Type B pancreatic cell (in vitro differentiated cells): ENCODE results near the gene DVL1. TPM values are rescaled to one million over a fixed set of nuclear protein-coding genes. Genes with fewer than 3 reads are reported as not detected.

ENCODE experiments used
- DNase-seq: peaks from one replicate; pipeline ENCODE4 v3.0.0; 2021; ENCODE audit warnings: mixed read lengths; ENCODE audit not compliant: unreplicated experiment; ENCODE audit errors: extremely low spot score
- H3K27ac Mint-ChIP-seq: 2 replicates; pipeline ENCODE4 v1.8.0; 2021; ENCODE audit warnings: mild to moderate bottlenecking, mixed read lengths
- H3K27me3 Mint-ChIP-seq: 2 replicates; pipeline ENCODE4 v1.8.0; 2021; ENCODE audit warnings: mixed read lengths
- H3K36me3 Mint-ChIP-seq: 2 replicates; pipeline ENCODE4 v1.8.0; 2021; ENCODE audit warnings: mixed read lengths
- H3K4me1 Mint-ChIP-seq: one replicate; pipeline ENCODE4 v1.8.0; 2021; ENCODE audit warnings: mixed read lengths; ENCODE audit not compliant: unreplicated experiment
- H3K4me3 Mint-ChIP-seq: 2 replicates; pipeline ENCODE4 v1.8.0; 2021; ENCODE audit warnings: mild to moderate bottlenecking, mixed read lengths
- H3K9me3 Mint-ChIP-seq: 2 replicates; pipeline ENCODE4 v1.8.0; 2021; ENCODE audit warnings: mixed read lengths
- CTCF ChIP-seq: fragments of 200-600 bp; sonication (generic); conservative IDR thresholded peaks from 2 replicates; pipeline ENCODE4 v1.5.0; 2021; ENCODE audit warnings: antibody characterized with exemption, mild to moderate bottlenecking
- total RNA-seq: library from RNA; stranded (reverse); gene quantifications from 2 replicates; pipeline ENCODE4 v1.2.1, GENCODE V29; 2021; ENCODE audit warnings: low replicate concordance

DVL1 gene
- total RNA-seq, 1 donor from 2014 or later: 62.8 TPM

GRCh38 chr1:1357871-1358432, 8.7 kb upstream of the DVL1 start:
- peaks cover 20% of the 10 kb centered on the region for H3K4me1 Mint-ChIP-seq

GRCh38 chr1:1356796-1357401, 7.7 kb upstream of the DVL1 start:
- Mint-ChIP-seq H3K27ac (peak overlapping the region; percentile 78), H3K4me1 (peaks cover 21% of the 10 kb centered on the region), H3K36me3 (no peaks in the 10 kb centered on the region), H3K27me3 (peaks cover 8% of the 10 kb centered on the region), H3K4me3 (peak overlapping the region; percentile 86), H3K9me3 (no peaks in the 10 kb centered on the region)
- no peak for TF ChIP-seq CTCF
- DNase-seq: no peak

More at GRCh38 chr1:1357871-1358432, 8.7 kb upstream of the DVL1 start:
- Mint-ChIP-seq H3K9me3 (no peaks in the 10 kb centered on the region), H3K36me3 (no peaks in the 10 kb centered on the region), H3K4me3 (peak overlapping the region; percentile 86), H3K27me3 (peaks cover 2% of the 10 kb centered on the region), H3K27ac (peak overlapping the region; percentile 78)
- no peak for DNase-seq
- TF ChIP-seq CTCF: no peak

- H3K9me3 Mint-ChIP-seq: no peaks in the 10 kb centered on the region
- H3K4me3 Mint-ChIP-seq: no peak overlapping the region
- no peak for DNase-seq
- H3K36me3 Mint-ChIP-seq: no peaks in the 10 kb centered on the region
- TF ChIP-seq CTCF: no peak
- peaks cover 20% of the 10 kb centered on the region for H3K4me1 Mint-ChIP-seq
- H3K27ac Mint-ChIP-seq: no peak overlapping the region
- peaks cover 8% of the 10 kb centered on the region for H3K27me3 Mint-ChIP-seq
These were observed 7.1 kb upstream of the DVL1 start for GRCh38 chr1:1356166-1356795.

GRCh38 chr1:1355416-1355815, 6.2 kb upstream of the DVL1 start:
- Mint-ChIP-seq H3K9me3 (no peaks in the 10 kb centered on the region), H3K27me3 (peaks cover 8% of the 10 kb centered on the region), H3K4me3 (no peak overlapping the region), H3K27ac (no peak overlapping the region), H3K36me3 (no peaks in the 10 kb centered on the region), H3K4me1 (peaks cover 13% of the 10 kb centered on the region)
- TF ChIP-seq CTCF: no peak
- no peak for DNase-seq

GRCh38 chr1:1354271-1355247, 5.3 kb upstream of the DVL1 start:
- Mint-ChIP-seq H3K36me3 (no peaks in the 10 kb centered on the region), H3K27ac (no peak overlapping the region), H3K9me3 (no peaks in the 10 kb centered on the region), H3K27me3 (peaks cover 8% of the 10 kb centered on the region), H3K4me3 (peak overlapping the region; percentile 57), H3K4me1 (peaks cover 13% of the 10 kb centered on the region)
- no peak for DNase-seq
- TF ChIP-seq CTCF: no peak
